HG03565 (cell line): Measurements from ENCODE around the gene SERAC1.

Experiments
- ATAC-seq: cut with Tn5 transposase; IDR thresholded peaks from one replicate; pipeline ENCODE4 v1.9.1; 2021; ENCODE audit warnings: mild to moderate bottlenecking, moderate library complexity; ENCODE audit not compliant: unreplicated experiment

The SERAC1 gene

DNA sequence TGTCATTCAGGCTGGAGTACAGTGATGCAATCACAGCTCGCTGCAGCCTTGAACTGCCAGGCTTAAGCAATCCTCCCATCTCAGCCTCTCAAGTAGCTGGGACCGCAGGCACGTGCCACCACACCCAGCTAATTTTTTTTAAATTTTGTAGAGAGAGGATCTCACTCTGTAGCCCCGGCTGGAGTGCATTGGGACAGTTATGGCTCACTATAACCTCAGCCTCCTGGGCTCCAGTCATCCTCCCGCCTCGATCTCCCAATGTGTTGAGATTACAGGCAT lies 86.5 kb downstream of the SERAC1 start:
- no peak for ATAC-seq

DNA sequence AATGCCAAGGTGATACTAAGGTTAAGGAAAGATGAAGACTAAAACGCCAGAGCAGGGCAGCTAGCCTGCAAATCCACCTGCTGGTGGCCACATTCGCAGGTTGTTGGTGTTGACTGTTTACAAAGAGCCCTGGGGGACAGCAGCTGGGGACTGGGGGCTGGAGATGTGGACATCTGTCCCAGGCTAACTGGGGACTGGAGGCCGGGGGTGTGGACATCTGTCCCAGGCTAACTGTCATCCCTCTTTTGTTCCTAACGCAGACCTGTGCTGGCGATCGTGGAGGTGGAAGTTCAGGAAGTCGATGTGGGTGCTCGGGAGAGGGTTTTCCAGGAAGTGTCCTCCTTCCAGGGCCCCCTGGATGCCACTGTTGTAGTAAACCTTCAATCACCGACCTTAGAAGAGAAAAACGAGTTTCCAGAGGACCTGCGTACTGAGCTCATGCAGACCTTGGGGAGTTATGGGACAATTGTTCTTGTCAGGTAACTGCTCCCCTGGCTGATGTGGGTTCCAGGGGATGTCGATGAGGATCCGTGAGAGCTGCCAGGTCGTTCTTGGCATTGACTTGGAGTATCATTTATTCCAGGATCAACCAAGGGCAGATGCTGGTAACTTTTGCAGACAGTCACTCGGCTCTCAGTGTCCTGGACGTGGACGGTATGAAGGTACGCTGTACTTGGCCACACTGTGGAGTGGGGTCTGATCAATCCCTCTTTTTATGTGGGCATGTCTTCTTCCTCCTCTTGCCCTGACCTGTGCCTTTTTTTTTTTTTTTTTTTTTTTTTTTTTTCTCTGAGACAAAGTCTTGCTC lies 87.0 kb downstream of the SERAC1 start:
- ATAC-seq = no peak

DNA sequence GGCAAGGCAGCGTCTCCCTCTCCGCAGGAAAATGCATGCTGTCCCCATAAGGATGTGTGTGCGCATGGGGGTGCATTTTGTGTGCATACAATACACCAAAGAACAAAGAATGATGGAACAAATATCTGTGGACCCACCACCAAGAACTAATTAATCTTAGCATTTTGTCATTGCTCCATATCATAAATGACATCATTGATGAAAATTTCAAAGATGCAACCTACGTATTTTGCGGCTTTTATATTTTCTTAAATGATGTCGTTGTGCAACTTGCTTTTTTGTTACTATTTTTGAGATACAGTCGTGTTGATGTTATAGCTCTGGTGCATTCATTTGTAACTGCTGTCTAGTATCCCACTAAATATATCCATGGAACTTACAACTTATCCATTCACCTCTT lies 89.7 kb downstream of the SERAC1 start:
- no peak for ATAC-seq

DNA sequence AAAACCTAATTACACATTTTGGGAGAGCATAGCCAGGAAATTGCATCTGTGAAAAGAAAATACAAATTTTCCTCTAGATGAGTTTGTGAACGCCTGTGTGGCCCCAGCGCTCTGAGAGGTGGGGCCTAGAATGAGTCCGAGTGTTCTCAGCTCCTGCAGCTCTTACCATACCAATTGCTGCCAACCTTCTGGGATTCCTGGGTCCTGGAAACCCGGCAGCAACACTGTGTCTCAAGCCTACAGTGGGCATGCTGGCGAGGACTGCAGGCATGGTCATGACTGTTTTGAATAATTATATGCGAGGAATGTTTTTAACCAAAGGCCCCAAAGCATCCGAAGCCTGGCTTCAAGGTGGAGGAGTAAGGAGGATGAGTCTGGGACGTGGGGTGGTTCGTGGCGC lies 90.4 kb downstream of the SERAC1 start:
- ATAC-seq = no peak

DNA sequence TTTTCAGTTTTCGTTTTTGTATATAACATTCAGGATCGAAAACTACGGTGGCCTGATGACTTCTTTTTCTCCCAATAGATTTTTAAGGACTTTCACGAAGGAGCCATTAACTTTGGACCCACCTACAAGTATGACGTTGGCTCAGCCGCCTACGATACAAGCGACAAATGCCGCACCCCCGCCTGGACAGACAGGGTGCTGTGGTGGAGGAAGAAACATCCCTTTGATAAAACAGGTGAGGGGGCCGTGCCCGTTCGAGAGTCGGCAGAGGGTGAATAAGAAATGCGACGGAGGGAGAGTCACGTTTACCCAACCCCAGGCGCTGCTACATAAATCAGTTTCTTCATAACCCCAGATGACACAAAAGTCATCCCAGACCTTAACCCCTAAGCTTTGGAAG lies 91.5 kb downstream of the SERAC1 start:
- no peak for ATAC-seq

DNA sequence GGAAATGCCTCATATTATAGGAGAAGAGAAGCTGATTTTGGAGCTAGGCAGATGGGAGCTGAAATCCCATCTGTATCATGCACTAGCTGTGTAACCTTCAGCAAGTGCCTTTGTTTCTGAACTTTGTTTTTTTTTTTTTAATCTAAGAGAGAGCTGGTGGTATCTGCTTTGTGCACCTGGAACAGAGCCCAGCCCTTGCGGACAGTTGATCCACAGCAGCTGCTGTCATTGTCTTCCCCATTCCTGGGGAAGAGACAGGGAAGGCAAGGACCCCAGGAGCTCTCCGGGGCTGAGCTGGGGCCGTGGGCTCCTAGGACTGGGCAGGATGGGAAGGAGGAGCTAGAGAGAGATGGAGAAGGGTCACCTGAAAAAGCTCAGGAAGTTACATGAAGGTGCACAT lies 94.3 kb downstream of the SERAC1 start:
- ATAC-seq = no peak

DNA sequence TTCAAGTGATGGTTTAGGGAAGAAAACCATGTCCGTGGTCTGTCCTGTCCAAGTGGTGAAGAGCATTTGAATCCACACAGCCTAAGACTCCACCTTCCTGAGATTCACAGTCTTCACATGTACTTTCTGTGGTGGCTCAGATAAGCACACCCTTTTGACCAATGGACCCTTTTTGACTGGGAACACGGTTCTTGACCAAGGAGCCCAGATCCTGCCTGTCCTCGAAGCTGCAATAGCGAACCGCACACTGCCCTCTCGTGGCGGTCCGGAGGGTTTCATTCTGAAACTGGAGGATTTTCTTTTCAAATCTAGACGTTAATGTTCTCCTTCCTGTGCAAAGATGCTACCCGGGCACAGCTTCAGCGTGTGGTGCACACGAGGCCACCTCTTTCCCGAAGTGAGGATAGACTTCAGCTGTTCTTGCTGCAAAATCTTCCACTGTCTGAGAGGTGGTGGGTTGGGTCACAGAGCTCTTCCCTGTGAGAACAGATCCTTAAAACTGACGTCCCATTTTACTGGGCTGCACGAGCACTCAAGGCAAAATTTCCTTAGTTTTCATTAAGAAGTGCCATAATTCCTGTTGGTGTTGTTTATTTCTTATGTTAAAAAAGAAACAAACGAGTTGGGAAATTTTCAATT lies 95.9 kb downstream of the SERAC1 start:
- ATAC-seq = no peak

DNA sequence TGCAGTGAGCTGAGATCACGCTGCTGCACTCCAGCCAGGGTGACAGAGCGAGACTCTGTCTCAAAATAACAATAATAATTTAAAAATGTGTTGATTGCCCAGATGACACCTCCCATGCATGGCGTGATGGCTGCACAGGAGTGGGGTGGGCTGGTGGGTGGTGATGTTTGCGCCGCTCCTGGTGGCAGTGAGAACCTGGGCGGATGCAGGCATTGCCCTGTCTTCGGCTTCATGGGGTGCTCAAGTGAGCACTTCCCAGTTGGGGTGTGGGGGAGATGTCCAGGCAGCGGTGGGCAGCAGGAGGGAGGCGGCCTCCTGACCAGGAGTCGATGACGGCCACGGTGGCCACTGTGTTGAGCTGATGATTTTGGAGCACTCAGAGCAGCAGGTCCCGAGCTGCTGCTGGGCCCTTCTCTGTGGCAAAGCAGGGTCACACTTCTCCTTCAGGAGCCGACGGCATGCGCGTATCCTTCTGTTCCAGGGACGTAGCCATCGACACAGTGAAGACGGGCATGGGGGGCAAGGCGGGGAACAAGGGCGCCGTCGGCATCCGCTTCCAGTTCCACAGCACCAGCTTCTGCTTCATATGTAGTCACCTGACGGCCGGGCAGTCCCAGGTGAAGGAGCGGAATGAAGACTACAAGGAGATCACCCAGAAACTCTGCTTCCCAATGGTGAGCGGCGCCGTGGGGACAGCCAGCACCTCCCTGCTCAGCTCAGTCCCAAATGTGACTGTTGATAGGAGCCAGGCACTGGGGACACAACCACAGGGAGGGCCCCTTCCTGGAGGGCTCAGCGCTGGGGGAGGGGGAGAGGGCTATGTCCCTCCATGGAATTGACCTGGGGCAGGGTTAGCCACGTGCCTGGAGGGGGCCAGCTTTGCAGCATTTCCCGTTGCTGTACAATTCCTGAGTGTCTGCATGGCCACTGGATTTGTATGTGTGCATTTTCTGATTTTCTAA lies 96.7 kb downstream of the SERAC1 start:
- ATAC-seq = no peak

DNA sequence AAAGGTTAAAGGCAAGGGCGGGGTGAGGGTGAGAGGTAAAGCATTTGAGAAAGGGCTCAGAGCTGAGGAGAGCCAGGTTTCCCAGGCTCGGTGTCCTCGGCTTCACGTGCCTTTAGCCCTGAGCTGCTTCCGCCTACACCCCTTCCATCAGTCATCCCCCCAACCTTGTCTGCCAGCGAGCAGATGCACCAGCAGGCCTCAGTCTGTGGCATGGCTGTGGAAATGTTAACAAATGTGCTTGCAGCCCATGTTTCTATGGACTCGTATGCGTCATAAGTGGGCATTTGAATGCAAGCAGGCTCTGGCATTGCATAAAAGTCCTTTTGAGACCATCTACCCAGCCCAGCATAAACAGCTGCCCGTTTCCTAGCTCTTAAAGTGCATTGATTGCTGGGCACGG lies 97.5 kb downstream of the SERAC1 start:
- no peak for ATAC-seq

DNA sequence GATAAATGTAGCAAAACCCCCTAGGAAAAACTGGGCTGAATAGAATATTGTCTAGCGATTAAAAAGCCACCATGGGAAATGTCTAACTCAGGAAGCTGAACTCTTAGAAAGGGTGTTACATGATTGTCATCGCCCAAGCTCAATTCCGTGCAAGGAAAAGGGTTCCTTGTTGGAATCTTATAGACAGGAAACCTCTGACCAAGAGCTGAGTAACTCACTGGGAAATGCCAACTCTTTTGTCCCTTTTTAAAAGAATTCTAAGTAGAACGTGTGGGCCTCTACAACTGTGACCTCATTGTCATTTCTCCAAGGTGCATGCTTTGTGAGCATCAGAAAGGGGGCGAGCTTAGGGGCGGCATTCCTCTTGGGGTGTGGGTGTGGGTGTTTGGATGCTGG lies 98.3 kb downstream of the SERAC1 start:
- no peak for ATAC-seq

DNA sequence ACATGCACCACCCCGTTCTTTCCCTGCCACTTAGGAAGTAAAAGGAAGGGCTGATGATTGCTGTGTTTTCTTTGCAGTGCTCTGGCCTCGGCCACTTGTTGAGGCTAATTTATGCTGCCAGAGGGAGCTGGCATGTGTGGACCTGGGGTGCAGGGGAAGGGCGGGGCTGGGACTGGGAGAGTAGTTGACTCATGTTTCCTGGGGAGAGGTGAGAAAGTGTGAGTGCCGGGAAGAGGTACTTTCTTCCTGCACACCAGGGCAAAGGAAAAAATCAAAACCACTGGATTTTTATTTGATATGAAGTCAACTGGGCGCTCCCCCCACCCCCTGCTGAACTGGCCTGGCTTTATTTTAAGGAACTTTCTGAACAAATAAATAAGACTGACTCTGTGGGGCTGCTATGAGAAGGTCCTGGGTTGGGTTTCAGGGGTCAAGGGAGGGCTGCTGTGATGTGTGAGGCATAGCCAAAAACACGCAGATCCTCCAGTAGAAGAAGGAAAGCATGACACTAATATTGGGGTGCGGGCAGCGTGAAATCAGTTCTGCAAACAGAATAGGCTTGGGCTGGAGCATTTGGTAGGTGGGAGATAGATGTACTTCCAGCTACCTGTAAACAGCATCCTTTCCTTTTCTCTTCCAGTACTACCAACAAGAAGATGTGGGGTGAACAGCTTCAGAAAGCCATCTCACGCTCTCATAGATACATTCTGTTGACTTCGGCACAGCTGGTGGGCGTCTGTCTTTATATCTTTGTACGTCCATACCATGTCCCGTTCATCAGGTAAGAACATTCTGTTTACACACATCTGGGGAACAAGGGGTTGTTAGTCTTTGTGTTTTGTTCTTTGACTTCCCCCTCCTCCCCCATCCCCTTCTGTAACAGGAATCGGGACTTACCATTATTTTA lies 98.9 kb downstream of the SERAC1 start:
- ATAC-seq = no peak

DNA sequence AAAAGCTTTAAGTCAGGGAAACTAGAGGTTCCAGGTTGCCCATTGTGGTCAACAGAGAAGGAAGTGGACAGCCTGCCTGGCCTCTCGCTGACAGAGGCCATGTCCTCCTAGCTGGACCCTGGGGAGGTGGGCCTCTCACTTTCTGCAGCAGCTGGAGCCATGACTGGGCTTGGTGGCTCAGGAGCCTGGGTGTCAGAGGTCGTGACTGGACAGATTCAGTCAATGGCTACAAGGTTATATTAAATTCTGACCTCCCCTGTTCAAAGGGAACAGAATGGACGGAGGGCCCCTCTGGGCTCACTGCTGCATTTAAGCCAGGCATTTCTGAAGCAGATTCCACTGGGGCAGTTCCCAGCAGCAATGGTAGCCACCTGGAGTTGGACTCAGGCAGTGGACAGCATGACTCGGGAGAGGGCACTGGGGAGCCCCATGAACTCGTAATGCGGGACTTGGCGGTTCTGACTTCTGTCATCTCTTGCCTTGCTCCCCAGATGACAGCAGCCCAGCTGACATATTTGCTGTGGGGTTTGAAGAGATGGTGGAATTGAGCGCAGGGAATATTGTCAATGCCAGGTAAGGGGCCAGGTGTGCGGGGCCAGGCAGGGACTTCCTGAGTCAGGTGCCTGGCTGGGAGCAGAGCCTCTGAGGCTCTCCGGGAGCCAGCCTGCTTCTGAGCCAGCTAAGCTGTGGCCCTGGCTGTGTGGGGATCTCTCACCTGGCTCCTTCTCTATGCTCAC lies 99.7 kb downstream of the SERAC1 start:
- no peak for ATAC-seq

DNA sequence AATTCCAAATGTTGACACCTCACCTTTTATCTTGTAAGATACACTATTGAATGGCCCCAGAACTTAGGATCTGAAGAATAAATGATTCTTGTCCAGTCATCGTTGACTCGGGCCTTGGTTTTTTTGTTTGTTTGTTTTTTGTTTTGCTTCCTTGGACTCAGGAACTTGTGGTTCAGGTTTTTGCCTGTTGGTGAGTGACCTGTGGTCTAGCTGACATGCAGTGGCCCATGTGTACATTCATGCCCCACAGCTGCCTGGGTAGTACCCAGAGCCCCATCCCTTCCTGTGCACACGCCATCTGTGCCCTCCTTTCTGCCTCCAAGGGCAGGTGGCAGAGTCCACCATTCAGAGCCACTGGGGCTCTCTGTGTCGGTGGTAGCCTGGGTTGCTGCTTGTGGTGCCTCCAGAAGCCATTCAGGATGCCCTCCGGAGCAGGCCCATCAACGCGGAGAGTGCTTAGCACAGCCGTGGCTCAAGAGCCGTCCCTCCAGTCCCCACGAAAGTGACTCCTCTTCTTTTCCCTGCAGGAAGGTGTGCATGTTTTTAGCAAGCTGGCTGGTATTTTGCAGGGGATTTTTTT lies 100.5 kb downstream of the SERAC1 start:
- no peak for ATAC-seq

DNA sequence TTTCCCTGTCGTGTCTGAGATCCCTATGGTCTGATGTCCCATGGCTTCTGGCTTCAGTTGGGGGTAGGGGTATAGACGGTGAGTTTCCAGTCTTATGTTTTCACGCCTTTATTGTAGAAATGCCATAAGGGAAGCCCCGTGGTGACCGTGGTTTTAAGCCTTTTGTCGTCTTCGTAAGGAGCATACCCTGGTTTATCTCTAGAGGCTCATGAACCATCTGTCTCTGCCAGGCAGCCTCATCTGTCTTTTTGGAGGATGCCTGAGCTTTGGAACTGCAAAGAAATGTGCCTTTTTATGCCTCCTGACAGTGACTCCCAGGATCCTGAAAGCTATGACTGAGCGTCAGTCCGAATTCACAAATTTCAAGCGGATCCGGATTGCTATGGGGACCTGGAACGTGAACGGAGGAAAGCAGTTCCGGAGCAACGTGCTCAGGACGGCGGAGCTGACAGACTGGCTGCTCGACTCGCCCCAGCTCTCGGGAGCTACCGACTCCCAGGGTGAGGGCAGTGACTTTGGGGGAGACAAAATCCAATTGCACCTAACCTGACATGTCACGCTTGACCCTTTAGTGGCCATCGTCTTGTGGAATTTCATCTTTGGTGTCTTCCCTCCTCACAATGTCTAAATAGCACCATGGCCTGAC lies 101.8 kb downstream of the SERAC1 start:
- no peak for ATAC-seq

DNA sequence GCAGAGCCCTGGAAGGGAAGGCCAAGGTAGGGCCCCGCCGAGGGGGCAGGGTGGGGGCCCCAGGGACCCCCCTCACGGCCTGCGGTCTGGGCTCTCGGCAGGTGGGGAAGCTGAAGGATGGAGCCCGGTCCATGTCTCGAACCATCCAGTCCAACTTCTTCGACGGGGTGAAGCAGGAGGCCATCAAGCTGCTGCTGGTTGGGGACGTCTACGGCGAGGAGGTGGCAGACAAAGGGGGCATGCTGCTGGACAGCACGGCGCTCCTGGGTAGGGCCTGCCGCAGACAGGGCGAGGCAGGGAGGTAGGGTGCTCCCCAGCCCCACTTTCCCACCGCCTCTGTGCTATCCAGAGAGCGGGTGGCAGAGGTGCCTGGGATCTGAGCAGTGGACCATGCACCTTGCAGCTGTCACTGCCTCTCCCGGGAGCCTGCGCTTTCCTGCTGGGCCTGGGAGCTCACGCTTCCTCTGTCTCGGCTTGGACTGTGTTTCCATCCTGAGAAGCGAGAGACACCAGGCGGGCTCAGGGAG lies 103.3 kb downstream of the SERAC1 start:
- no peak for ATAC-seq

DNA sequence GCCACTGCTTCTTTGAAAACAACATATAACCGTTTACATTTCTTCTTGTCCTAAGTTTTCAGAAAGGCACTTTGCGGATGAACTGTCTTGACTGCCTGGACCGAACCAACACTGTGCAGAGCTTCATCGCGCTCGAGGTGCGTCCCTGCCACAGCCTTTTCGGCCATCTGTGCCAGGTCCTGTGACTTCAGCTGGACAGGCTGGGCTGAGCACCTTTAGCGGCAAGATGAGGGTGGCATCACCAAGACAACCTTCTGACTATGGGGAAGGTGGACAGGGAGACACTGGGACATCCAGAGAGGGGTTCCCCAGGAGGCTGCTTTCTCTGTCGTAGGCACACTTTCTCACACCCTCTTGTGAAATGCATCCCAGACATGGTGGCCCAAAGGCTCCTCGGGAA lies 104.3 kb downstream of the SERAC1 start:
- ATAC-seq = no peak

DNA sequence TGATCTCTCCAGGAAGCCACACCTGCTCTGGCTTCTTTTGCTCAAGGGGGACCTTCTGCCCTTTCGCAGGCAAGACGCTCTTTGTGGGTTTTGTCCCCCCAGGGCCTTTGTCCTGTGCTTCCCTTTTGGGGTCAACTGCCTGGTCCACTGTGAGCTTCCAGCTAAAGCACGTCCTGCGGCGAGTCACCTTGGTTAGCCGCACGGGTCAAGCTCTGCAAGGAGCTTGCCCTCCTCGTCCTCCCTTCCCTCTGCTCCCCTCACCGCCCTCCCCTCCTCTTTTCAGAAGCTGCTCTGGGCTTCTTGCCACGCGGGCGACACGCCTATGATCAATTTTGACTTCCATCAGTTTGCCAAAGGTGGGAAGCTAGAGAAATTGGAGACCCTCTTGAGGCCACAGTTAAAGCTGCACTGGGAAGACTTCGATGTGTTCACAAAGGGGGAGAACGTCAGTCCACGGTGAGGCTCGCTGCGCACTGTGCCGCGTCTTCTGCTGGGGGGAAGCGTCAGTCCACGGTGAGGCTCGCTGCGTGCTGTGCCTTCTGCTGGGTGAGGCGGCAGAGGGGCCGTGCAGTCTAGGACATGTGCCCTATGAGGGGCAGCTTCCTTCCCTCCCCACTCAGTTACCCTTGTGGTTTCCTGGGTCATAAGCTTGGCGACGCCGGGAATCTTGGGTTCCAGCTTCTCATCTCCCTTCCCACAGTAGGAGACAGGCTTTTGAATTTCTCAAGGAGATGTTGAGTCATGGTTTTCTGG lies 106.2 kb downstream of the SERAC1 start:
- ATAC-seq = no peak

DNA sequence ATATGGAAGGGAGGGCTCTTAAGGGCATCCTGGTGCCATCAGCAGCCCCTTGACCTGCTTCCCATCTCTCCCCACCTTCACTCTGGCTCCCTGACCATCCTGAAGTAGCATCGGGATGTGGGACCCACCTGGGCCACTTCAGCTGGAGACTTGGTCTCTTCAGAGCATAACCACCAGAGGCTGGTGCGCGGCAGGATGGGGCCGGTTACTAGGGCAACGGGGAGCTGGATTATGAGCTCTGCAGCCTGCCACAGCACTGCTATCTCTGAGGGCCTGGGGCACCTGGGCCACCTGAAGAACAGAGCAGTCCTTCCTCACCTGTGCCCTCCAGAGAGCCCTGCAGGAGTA lies 106.7 kb downstream of the SERAC1 start:
- no peak for ATAC-seq
